ENCODE results near the gene DNM3.

The DNM3 gene

DNA sequence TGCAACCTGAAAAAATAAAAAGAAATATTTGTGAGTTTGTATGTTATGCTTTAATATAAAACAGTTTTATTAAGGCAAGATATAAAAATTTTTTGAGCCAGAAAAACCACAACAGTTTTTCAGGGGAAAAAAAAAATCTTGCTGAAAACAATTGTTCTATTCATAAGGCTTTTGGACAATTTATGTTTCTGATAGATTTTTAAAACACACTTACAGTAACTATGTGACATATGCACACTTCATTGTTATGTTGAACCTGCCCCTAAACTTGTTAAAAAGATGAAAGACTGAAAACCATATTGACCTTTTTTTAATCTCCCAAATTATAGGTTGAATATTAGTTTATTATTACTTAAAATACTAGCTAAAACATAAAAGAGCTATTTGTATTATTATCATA, 299.3 kb downstream of the DNM3 start:
- TF ChIP-seq, protein P1, sequence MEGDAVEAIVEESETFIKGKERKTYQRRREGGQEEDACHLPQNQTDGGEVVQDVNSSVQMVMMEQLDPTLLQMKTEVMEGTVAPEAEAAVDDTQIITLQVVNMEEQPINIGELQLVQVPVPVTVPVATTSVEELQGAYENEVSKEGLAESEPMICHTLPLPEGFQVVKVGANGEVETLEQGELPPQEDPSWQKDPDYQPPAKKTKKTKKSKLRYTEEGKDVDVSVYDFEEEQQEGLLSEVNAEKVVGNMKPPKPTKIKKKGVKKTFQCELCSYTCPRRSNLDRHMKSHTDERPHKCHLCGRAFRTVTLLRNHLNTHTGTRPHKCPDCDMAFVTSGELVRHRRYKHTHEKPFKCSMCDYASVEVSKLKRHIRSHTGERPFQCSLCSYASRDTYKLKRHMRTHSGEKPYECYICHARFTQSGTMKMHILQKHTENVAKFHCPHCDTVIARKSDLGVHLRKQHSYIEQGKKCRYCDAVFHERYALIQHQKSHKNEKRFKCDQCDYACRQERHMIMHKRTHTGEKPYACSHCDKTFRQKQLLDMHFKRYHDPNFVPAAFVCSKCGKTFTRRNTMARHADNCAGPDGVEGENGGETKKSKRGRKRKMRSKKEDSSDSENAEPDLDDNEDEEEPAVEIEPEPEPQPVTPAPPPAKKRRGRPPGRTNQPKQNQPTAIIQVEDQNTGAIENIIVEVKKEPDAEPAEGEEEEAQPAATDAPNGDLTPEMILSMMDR (IDR thresholded peaks at IDR 0.05; ENCODE audit: low read depth, low read length): no peak
- TF ChIP-seq MYC (IDR thresholded peaks at IDR 0.05; ENCODE audit: low read depth, low read length) (no peak), POLR2A (IDR thresholded peaks at IDR 0.05; ENCODE audit: extremely low read depth, insufficient read length) (no peak)
- TF ChIP-seq, protein P2, sequence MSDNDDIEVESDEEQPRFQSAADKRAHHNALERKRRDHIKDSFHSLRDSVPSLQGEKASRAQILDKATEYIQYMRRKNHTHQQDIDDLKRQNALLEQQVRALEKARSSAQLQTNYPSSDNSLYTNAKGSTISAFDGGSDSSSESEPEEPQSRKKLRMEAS (IDR thresholded peaks at IDR 0.05; ENCODE audit: low read depth, low read length): no peak
- no peak for DNase-seq (ENCODE audit: low read depth)
- no peak overlapping the region for H3K4me3 ChIP-seq (ENCODE audit: low read depth, low read length)

DNA sequence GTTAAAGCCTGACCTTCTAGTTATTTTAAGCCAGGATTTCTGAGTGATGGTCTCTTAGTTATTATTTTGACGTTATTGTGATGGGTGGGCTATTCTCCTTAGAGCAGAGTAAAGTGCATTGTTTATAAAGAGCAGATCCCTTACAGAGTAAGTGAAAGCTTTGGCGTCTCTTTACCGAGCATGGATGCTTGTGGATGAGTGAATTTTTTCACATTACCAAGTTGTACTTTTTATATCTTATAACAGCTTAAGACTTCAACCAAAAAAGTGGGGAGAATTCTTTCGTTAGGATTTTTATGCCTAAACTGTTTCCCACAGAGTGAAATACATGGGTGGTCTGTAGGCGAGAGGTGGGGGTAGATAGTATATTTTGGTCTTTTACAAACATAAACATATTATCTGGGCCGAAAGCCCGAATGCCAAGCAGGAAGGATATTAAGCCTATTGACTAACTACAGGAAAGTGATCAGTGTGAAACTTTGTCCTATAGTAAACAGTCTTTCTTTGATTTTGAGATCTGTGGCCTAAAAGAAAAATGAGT, 300.1 kb downstream of the DNM3 start:
- TF ChIP-seq MYC (IDR thresholded peaks at IDR 0.05; ENCODE audit: low read depth, low read length) (no peak), POLR2A (IDR thresholded peaks at IDR 0.05; ENCODE audit: extremely low read depth, insufficient read length) (no peak)
- TF ChIP-seq, protein P2 (IDR thresholded peaks at IDR 0.05; ENCODE audit: low read depth, low read length): no peak
- TF ChIP-seq, protein P1 (IDR thresholded peaks at IDR 0.05; ENCODE audit: low read depth, low read length): no peak
- DNase-seq (ENCODE audit: low read depth): no peak
- H3K4me3 ChIP-seq (ENCODE audit: low read depth, low read length): no peak overlapping the region

DNA sequence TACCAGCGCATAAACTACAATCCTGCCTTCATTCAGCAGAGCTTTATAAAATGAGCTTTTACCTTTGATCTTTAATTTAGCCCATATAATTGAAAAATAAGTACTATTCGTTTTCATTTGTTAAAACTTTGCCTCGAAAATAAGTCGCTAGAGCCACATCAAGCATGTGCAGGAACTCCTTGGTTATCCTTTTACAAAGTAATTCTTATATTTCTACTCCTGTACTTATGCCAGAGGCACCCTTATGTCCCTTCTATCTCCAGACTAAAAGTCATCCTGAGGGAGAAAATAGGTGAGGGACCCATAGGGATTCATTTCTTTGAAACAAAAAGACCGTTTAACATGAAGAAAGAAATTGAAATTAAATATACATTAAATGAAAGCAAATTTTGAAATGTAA, 301.0 kb downstream of the DNM3 start:
- DNase-seq (ENCODE audit: low read depth): no peak
- no peak overlapping the region for H3K4me3 ChIP-seq (ENCODE audit: low read depth, low read length)
- TF ChIP-seq POLR2A (IDR thresholded peaks at IDR 0.05; ENCODE audit: extremely low read depth, insufficient read length): no peak
- TF ChIP-seq, protein P1 (IDR thresholded peaks at IDR 0.05; ENCODE audit: low read depth, low read length): no peak
- no peak for TF ChIP-seq MYC (IDR thresholded peaks at IDR 0.05; ENCODE audit: low read depth, low read length)
- TF ChIP-seq, protein P2 (IDR thresholded peaks at IDR 0.05; ENCODE audit: low read depth, low read length): no peak

DNA sequence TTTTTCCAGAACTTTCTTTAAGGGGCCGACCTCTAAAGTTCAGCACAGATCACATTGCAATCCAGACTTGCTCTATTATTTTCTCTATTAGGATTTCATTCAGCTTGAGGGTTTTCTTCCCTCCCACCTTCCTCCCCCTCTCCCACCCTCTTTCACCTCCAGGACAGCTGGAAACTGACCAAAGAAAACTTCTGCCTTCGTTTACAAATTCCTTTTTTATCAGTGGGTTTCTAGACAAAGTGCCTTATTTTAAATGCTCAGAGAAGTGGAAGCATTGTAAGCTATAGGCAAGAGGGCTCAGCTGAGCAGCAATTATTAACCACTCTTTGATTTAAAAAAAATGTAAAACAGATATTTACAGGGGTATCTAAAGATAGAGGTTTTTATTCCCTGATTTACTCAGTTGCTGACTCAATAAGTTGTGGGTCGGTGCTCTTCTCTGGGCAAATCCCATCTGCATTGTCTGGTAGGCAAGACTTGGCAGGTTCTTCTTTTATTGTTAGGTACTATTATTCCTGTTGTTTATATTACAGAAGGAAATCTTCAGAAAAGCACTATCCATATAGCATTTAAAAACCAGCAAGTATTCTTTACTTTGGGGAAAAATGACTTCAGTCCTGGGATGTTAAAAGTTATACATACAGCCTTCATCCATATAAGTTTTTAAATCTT, 302.2 kb downstream of the DNM3 start:
- no peak for DNase-seq (ENCODE audit: low read depth)
- no peak overlapping the region for H3K4me3 ChIP-seq (ENCODE audit: low read depth, low read length)
- TF ChIP-seq, protein P2 (IDR thresholded peaks at IDR 0.05; ENCODE audit: low read depth, low read length): no peak
- no peak for TF ChIP-seq POLR2A (IDR thresholded peaks at IDR 0.05; ENCODE audit: extremely low read depth, insufficient read length)
- no peak for TF ChIP-seq MYC (IDR thresholded peaks at IDR 0.05; ENCODE audit: low read depth, low read length)
- TF ChIP-seq, protein P1 (IDR thresholded peaks at IDR 0.05; ENCODE audit: low read depth, low read length): no peak

DNA sequence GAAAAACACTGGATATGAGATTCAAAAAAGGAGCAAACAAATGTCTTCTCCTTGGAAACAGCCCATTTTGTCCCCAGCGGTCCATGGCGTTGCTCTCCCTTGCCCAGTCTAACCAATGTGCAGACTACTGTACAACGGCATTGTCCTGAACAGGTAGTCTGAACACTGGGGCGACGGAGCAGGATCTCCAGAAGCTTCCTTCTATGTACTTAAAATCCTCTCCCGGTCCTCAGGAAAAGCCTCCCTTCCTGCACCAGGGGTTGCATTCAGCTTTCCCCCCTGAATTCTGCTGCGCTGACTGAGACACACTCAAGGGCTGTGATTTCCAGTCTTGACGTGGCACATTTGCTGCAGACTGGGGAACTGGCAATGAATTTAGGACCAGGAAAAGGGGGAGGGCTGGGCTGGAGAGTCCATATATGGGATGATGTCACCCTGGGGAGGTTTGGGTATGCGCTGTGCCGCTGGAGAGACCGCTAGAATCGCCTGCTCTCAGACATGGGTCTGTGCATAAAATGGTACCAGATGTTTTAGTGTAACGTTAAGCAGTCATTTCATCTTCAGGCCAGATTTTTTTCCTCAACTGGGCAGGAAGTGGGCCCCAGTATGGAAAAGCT, 303.3 kb downstream of the DNM3 start:
- TF ChIP-seq, protein P1 (IDR thresholded peaks at IDR 0.05; ENCODE audit: low read depth, low read length): no peak
- TF ChIP-seq POLR2A (IDR thresholded peaks at IDR 0.05; ENCODE audit: extremely low read depth, insufficient read length): no peak
- TF ChIP-seq, protein P2 (IDR thresholded peaks at IDR 0.05; ENCODE audit: low read depth, low read length): no peak
- TF ChIP-seq MYC (IDR thresholded peaks at IDR 0.05; ENCODE audit: low read depth, low read length): no peak
- no peak overlapping the region for H3K4me3 ChIP-seq (ENCODE audit: low read depth, low read length)
- no peak for DNase-seq (ENCODE audit: low read depth)
